NCI-H1417 treated with DMSO at 0.1 percent for 48 hours (cell line): ENCODE data around the gene RNF130.

Experiments used
- DNase-seq: peaks from one replicate; lab custom pipeline; 2025; lab: John Stamatoyannopoulos, UW

Gene RNF130

GRCh38 chr5:180054226-180054625, 17.3 kb downstream of the RNF130 start:
- DNase-seq, result no peak

DNA sequence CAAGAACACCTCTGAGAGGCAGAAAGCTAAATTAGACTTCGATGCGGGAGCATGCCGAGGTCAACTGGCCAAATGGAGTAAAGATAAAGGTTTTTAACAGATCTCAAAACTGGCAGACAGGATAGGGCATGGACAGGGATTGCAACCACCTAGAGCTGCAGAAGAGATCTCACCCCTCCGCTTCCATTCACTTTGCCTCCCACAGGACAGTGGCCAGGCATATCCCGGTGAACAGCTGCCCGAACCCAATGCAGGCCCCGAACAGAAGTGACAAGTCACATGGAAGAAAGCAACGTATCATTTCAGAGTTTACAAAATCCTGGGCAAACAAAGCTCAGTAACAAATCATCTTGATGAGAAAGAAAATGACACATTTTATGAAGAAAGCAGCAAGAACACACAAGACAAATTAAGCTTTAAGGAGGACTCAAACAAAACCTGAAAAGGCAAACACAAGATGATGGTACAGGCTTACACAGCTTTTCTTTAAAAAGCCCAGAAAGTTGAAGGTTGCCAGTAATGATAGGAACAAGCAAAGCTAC, 18.4 kb downstream of the RNF130 start:
- DNase-seq, result no peak

DNA sequence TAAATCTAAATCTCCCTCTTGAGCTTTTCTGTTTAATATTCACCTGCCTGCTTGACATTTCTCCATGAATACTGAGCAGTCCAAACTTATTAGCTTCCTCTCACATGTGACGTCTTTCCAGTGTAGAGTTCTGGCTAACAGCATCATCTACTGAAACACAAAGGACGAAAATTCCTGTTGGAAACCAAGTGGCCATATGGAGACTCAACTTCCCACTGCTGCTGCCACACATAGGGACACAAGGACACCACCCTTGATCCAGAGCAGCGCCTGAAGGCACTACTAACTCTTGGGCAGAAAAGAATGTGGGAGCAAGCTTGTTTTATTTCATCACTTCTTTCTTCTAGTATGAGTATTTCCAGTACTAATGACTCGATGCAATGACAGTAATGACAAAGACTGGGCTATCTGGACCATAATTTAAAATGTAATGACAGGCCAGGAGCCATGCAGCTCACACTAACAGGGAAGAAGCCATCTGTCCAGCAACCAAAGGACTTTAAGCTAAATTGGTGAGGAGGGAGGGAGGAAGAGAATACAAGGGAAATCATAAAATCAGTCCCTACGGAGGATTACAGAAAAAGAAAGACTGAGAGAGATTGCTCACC, 19.2 kb downstream of the RNF130 start:
- DNase-seq, result no peak

GRCh38 chr5:180050121-180050940, 21.2 kb downstream of the RNF130 start:
- DNase-seq, result no peak

- DNase-seq, result no peak
Observed at GRCh38 chr5:180049185-180049548, 22.4 kb downstream of the RNF130 start.

GRCh38 chr5:180047667-180048066, 23.9 kb downstream of the RNF130 start:
- no peak for DNase-seq

- DNase-seq, result no peak
Observed at GRCh38 chr5:180046656-180047055, 24.9 kb downstream of the RNF130 start.

GRCh38 chr5:180045889-180046499, 25.6 kb downstream of the RNF130 start:
- DNase-seq, result no peak

- DNase-seq, result no peak
Observed at GRCh38 chr5:180043377-180043776, 28.2 kb downstream of the RNF130 start.

- DNase-seq, result no peak
Observed at GRCh38 chr5:180041301-180042274, 30.0 kb downstream of the RNF130 start.

DNA sequence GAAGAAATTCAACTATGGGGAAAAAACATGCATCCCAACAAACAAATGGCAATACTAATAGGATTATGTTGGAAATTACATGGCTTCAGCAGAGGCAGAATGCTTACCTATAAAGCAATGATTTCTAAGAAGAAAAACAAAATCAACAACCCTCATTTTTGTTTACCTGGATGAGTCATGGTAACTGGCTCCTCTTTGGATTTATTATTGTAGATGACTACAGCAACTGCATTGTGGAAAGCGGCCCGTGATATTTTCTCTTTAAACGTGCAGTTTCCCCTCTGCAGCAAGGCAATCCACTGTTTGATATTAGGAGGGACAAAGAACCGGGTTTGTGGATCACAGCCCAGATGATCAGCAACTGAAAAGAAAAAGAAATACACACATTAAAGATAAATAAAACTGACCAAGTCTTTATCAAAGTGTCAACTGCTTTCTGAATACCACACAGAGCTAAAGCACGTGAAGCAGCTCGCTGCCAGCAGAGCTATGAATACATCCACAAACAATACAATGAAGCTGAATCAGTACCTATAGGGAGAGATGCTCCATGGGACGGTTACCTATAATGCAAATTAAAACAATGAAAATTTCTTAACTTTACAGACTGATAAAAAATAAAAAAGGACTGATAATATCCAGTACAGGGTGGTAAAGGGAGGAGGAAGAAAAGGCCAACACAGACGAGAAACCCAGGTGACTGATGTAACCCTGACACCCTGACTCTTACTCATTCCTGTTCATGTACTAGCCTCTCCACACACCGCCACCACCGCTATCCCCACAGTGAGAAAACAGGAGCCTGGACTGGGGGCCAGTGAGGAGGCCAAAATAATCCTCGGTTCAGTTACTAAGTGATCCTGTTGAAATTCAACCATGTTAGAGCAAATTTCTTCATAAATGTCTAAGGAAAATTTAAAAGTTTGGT, 31.0 kb downstream of the RNF130 start:
- DNase-seq, result no peak

- DNase-seq, result no peak
Observed at GRCh38 chr5:180035206-180035931, 36.2 kb downstream of the RNF130 start.

DNA sequence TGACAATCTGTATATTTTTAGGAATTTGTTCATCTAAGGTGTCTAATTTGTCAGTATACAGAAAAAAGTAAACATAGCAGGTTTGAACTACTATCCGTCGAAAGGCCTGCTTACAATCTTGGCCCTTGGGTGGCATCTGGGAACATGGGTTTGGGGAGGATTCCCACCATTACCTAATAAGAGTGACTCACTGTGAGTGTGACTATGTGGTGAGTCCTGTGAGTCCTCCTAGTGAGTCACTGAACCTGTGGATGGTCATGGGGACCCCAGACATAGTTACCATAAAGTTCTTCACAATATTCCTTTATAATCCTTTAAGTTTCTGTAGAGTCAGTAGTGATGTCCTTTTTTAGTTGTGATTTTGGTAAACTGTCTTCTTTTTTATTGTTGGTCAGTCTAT, 37.0 kb downstream of the RNF130 start:
- no peak for DNase-seq

GRCh38 chr5:180027459-180028089, 44.0 kb downstream of the RNF130 start:
- DNase-seq, result no peak

DNA sequence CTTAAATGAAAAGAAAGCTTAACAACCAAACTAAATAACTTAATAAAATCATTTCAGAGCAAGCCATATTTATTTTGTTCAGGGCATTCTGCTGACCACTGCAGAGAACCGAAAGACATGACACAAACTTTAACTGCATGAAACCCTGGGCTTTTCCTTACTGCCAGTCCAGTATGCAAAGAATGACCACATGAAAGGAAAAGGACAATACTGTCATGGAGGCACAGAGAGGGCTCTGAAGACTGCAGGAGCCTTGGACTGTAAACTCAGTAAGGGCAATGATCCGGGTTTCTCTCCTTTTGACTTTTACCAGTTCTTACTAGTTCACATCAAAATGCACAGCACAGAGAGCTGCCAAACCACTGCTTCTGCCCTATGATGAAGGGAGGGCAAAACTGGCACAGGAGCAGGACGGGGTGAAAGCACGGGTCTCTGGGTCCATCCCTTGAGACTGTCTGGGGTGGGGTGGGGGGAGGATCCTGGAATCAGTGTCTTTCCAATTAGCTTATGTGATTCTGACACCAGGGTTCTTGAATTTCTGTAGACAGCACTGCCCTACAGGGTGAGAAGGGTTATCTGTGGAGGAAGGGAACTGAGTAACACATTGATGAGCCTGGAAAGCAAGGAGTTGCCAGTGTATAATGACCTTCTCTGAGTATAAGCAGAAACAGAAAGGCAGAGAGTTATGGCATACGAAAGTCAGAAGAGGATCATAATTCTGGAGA, 44.7 kb downstream of the RNF130 start:
- DNase-seq, result no peak

GRCh38 chr5:180026320-180026719, 45.2 kb downstream of the RNF130 start:
- DNase-seq, result no peak

DNA sequence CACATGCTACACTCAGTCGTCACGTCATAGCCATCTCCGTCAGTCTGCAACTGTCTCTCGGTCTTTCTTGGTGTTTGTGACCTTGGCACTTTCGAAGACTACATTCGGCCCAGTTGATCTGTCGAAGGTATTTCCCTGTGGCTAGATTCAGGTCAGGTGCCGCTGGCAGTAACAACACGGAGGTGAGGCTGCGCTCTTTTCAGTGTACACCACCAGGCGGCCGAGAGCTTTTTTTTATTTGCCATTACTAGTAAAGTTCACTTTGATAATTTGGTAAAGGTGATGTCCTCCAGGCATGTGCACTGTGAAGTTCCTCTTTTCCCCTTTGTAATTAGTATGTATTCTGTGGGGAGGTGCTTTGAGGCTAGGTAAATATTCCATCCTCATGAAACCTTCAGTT, 49.7 kb downstream of the RNF130 start:
- DNase-seq, result no peak

GRCh38 chr5:180020176-180020575, 51.4 kb downstream of the RNF130 start:
- DNase-seq, result no peak
